ENCODE results near the gene SP2. TPM values are rescaled to one million over a fixed set of nuclear protein-coding genes. Genes with fewer than 3 reads are reported as not detected.

Gene SP2
- total RNA-seq, 1 donor from 2014 or later = 12.1 TPM

DNA sequence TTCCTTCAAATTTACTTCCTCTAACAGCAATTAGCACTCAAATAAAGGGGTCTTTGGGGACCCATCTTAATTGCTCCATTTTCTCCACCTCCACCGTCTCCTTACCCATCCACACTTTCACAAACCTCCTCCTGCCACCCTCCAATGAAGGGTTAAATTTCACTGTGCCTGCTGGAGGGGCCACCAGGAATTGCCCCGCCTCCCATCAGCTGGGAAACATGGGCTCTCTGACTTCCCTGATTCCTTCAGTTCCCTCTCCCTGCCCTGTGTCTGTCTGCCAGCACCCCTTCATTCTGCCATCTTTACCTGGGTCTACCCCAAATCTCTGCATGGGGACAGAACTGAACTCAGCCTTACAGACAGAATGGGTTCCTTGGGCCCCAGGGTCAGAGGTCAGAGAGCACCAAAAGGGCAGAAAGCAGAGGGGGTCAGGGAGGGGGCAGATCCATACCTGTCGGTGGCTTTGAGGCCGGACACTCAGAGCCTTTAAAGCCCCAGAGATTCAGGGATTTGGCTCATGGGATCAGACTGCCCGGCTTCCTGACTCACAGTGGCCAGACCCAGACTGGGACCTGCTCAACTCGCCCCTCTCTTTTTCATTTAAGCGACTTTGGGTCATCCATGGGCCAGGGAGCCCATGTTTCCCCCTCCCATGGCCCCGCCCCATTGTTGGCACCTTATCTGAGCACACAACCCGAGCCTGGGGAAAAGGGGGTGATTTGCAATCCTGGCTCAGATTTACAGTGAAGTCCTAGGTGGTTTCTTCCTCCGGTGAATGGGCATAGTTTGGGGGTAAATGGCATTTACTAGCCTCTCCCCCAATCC, 17.6 kb upstream of the SP2 start:
- H3K27me3 Mint-ChIP-seq (ENCODE audit: low read depth, unreplicated experiment) = peaks cover 18% of the 10 kb centered on the region
- H3K9me3 Mint-ChIP-seq (ENCODE audit: unreplicated experiment) = no peaks in the 10 kb centered on the region
- Histone ChIP-seq H3K9ac (ENCODE audit: low read length) (no peak overlapping the region), H3K79me2 (ENCODE audit: insufficient read depth, low read length) (no peaks in the 10 kb centered on the region), H3K27me3 (ENCODE audit: insufficient read depth, low read length) (peaks cover 16% of the 10 kb centered on the region), H4K20me1 (ENCODE audit: insufficient read depth, low read length) (no peaks in the 10 kb centered on the region), H3K4me1 (ENCODE audit: insufficient read depth, low read length) (peaks cover 15% of the 10 kb centered on the region), H3K9me3 (ENCODE audit: insufficient read depth, low read depth, low read length) (no peaks in the 10 kb centered on the region), H2AFZ (ENCODE audit: low read depth, low read length) (no peak overlapping the region), H3K36me3 (ENCODE audit: insufficient read depth, low read length) (no peaks in the 10 kb centered on the region), H3K4me3 (ENCODE audit: insufficient read depth, low read depth, low read length) (no peak overlapping the region), H3K4me2 (ENCODE audit: low read length) (peak overlapping the region; percentile 65), H3K27ac (ENCODE audit: low read depth, low read length) (no peak overlapping the region)
- TF ChIP-seq, protein P1, sequence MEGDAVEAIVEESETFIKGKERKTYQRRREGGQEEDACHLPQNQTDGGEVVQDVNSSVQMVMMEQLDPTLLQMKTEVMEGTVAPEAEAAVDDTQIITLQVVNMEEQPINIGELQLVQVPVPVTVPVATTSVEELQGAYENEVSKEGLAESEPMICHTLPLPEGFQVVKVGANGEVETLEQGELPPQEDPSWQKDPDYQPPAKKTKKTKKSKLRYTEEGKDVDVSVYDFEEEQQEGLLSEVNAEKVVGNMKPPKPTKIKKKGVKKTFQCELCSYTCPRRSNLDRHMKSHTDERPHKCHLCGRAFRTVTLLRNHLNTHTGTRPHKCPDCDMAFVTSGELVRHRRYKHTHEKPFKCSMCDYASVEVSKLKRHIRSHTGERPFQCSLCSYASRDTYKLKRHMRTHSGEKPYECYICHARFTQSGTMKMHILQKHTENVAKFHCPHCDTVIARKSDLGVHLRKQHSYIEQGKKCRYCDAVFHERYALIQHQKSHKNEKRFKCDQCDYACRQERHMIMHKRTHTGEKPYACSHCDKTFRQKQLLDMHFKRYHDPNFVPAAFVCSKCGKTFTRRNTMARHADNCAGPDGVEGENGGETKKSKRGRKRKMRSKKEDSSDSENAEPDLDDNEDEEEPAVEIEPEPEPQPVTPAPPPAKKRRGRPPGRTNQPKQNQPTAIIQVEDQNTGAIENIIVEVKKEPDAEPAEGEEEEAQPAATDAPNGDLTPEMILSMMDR (IDR thresholded peaks at IDR 0.05; ENCODE audit: insufficient read depth, low read depth, low read length) = no peak
- TF ChIP-seq EZH2 (IDR thresholded peaks at IDR 0.05; ENCODE audit: insufficient read depth, low read length) = no peak
- DNase-seq (ENCODE audit: low read depth) (no peak), FAIRE-seq (no peak)
- no peak overlapping the region for H3K4me3 Mint-ChIP-seq (ENCODE audit: unreplicated experiment)
- H3K36me3 Mint-ChIP-seq (ENCODE audit: low read depth, unreplicated experiment) = no peaks in the 10 kb centered on the region
- H3K27ac Mint-ChIP-seq (ENCODE audit: unreplicated experiment) = peak overlapping the region; percentile 86
- H3K4me1 Mint-ChIP-seq (ENCODE audit: low read depth, unreplicated experiment) = peaks cover 18% of the 10 kb centered on the region

DNA sequence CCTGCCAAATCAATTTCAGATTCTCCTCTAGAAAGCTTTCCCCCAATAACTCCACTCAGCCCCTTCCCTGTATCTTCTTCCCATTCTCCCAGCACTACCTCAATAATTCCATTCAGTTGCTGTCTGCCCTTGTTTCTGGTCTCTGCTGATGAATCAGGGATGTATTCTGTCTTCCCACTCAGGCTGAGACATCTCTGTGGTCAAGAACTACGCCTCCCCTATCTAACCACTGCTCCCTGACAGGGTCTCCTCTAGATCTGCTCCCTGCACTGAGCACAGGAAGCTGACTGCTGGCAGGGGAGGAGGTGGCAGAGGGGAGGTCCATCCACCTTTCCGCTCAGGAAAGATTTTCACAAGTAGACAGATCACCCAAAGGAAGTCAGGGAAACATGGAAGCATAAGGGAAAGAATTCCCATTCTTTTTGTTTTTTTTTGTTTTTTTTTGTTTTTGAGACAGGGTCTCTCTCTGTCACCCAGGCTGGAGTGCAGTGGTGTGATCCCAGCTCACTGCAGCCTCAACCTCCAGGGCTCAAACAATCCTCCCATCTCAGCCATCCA, 16.9 kb upstream of the SP2 start:
- Histone ChIP-seq H3K9me3 (ENCODE audit: insufficient read depth, low read depth, low read length) (no peaks in the 10 kb centered on the region), H3K36me3 (ENCODE audit: insufficient read depth, low read length) (no peaks in the 10 kb centered on the region), H3K79me2 (ENCODE audit: insufficient read depth, low read length) (no peaks in the 10 kb centered on the region), H2AFZ (ENCODE audit: low read depth, low read length) (no peak overlapping the region), H3K4me2 (ENCODE audit: low read length) (peak overlapping the region; percentile 65), H3K4me1 (ENCODE audit: insufficient read depth, low read length) (peaks cover 15% of the 10 kb centered on the region), H3K4me3 (ENCODE audit: insufficient read depth, low read depth, low read length) (no peak overlapping the region), H3K27me3 (ENCODE audit: insufficient read depth, low read length) (peaks cover 13% of the 10 kb centered on the region), H4K20me1 (ENCODE audit: insufficient read depth, low read length) (no peaks in the 10 kb centered on the region), H3K27ac (ENCODE audit: low read depth, low read length) (no peak overlapping the region), H3K9ac (ENCODE audit: low read length) (no peak overlapping the region)
- Mint-ChIP-seq H3K4me1 (ENCODE audit: low read depth, unreplicated experiment) (peaks cover 18% of the 10 kb centered on the region), H3K36me3 (ENCODE audit: low read depth, unreplicated experiment) (no peaks in the 10 kb centered on the region), H3K27ac (ENCODE audit: unreplicated experiment) (peak overlapping the region; percentile 86), H3K4me3 (ENCODE audit: unreplicated experiment) (no peak overlapping the region), H3K9me3 (ENCODE audit: unreplicated experiment) (no peaks in the 10 kb centered on the region), H3K27me3 (ENCODE audit: low read depth, unreplicated experiment) (peaks cover 23% of the 10 kb centered on the region)
- FAIRE-seq = no peak
- peak; percentile 80 for DNase-seq (ENCODE audit: low read depth)
- TF ChIP-seq, protein P1 (IDR thresholded peaks at IDR 0.05; ENCODE audit: insufficient read depth, low read depth, low read length) = no peak
- TF ChIP-seq EZH2 (IDR thresholded peaks at IDR 0.05; ENCODE audit: insufficient read depth, low read length) = no peak
